Tibial nerve (tissue), 3 donors: ENCODE measurements around the gene MAPT.

Experiments used
- POLR2A ChIP-seq, 2 donors: fragments of 450-650 bp; IDR thresholded peaks; one replicate each; pipeline ENCODE4 v1.6.1; 2017; ENCODE audit warnings: antibody characterized with exemption in 2 of 2, mild to moderate bottlenecking in 2 of 2, moderate library complexity in 2 of 2
- TF ChIP-seq, protein P1 (sequence below), 5 experiments: fragments of 200-600 bp in 3 of 5; fragments of 450-650 bp in 2 of 5; sonication (generic) in 3 of 5; IDR thresholded peaks; one replicate each; pipeline ENCODE4 v1.5.1; 2016 to 2019; ENCODE audit warnings: antibody characterized with exemption in 5 of 5, mild to moderate bottlenecking in 3 of 5, moderate library complexity in 2 of 5

GRCh38 chr17:46032909-46033308, 138.6 kb downstream of the MAPT start:
- TF ChIP-seq, protein P1, sequence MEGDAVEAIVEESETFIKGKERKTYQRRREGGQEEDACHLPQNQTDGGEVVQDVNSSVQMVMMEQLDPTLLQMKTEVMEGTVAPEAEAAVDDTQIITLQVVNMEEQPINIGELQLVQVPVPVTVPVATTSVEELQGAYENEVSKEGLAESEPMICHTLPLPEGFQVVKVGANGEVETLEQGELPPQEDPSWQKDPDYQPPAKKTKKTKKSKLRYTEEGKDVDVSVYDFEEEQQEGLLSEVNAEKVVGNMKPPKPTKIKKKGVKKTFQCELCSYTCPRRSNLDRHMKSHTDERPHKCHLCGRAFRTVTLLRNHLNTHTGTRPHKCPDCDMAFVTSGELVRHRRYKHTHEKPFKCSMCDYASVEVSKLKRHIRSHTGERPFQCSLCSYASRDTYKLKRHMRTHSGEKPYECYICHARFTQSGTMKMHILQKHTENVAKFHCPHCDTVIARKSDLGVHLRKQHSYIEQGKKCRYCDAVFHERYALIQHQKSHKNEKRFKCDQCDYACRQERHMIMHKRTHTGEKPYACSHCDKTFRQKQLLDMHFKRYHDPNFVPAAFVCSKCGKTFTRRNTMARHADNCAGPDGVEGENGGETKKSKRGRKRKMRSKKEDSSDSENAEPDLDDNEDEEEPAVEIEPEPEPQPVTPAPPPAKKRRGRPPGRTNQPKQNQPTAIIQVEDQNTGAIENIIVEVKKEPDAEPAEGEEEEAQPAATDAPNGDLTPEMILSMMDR (IDR thresholded peaks at IDR 0.05), result no peak
- no peak for TF ChIP-seq POLR2A (IDR thresholded peaks at IDR 0.05)
